Epithelial cell of esophagus (primary cell): Measurements from ENCODE around the gene FTO.

Experiments
- DNase-seq: peaks from one replicate; pipeline ENCODE4 v3.0.0; 2010; ENCODE audit warnings: low read depth
- H3K4me3 ChIP-seq: 2 replicates; pipeline ENCODE4 v1.5.1; 2011; ENCODE audit warnings: mild to moderate bottlenecking, low read length, control low read depth
- TF ChIP-seq, protein P1 (sequence below): IDR thresholded peaks from 2 replicates; pipeline ENCODE4 v1.5.1; 2011; ENCODE audit warnings: low read depth, mild to moderate bottlenecking, low read length, control low read depth, inconsistent platforms; ENCODE audit not compliant: insufficient read depth; ENCODE audit errors: missing control alignments

The FTO gene

DNA sequence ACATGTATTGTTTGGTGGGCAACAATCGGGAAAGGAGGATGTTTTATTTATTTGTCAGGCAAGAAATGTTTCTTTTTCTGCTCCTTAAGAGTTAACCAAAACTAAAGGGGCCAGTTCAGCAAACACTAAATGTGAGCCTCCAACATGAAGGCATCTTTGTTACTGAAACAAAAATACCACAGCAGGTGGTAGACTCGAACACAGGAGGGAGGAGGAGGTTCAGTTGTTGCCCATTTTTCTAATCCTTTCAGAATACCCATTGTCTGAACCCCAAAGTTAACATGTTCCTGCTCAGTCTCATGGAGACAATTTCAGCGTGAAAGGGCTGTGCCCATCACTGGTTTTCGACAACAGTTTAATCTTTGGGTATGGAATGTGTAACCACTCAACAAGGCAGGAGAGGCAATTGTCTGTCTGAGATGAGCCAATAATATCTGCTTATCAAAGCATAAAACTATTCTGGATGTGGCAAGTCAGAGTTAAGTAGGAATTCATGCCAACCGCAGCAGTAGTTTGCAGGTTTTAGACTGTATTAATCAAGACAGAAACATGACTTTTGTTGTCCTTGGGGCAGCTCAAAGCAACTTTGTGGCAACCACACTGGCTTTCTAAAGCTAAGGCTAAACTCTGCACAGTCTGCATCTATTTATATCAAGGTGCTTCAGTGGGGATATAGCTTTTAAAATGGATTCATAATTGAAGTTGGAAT, 211.7 kb downstream of the FTO start:
- TF ChIP-seq, protein P1, sequence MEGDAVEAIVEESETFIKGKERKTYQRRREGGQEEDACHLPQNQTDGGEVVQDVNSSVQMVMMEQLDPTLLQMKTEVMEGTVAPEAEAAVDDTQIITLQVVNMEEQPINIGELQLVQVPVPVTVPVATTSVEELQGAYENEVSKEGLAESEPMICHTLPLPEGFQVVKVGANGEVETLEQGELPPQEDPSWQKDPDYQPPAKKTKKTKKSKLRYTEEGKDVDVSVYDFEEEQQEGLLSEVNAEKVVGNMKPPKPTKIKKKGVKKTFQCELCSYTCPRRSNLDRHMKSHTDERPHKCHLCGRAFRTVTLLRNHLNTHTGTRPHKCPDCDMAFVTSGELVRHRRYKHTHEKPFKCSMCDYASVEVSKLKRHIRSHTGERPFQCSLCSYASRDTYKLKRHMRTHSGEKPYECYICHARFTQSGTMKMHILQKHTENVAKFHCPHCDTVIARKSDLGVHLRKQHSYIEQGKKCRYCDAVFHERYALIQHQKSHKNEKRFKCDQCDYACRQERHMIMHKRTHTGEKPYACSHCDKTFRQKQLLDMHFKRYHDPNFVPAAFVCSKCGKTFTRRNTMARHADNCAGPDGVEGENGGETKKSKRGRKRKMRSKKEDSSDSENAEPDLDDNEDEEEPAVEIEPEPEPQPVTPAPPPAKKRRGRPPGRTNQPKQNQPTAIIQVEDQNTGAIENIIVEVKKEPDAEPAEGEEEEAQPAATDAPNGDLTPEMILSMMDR: no peak
- no peak overlapping the region for H3K4me3 ChIP-seq
- DNase-seq: no peak

DNA sequence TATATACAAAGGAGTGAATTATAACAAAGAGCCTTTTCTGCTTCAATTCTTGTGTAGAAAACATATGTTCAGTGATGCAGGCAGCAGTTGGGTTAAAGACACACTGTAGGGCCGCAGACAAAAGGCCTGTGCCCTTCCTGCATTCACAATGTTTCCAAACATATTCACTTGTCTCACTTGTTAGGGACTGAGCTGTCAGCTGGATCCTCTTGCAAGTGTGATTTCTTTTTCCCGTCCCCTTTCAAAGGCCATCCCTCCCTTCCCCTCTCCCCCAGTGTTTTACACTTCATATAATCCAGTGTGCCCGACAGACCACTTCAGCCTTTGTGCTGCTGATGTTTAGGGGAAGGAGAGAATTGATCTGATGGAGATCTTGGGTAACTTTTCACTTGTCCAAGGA, 217.0 kb downstream of the FTO start:
- TF ChIP-seq, protein P1: no peak
- H3K4me3 ChIP-seq: no peak overlapping the region
- no peak for DNase-seq

DNA sequence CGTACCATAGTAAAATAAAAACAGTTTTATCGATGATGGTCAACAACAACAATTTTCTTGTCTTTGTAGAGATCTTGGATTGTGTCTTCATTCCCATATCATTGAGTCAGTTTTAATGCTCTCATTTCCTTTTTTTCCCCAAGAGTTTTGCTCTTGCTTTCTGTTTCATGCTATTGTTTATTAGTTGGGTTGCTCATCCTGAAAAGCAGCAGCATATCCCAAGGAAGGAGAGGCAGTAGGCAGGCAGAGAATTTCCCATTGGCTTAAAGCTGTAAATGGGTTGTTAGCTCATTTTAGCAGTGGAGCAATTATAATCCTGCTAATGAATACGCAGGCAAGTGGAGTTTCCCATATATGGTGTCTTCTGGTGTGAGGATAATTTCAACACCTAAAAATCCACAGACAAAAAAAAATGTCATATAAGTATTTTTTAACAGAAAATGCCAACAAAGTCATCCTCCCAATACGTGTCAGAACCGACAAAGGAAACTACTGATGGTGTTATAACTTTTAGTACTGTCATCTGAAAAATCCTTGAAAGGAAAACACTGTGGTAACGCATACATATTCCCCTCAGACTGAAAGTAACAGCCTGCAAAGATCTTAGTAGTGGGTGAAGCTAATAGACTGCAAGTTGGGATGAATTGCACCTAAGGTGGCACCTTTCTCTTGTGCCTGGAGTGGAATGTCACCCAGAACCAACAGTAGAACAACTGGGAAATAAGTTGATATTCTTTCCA, 218.3 kb downstream of the FTO start:
- no peak for DNase-seq
- H3K4me3 ChIP-seq: no peak overlapping the region
- TF ChIP-seq, protein P1: no peak

DNA sequence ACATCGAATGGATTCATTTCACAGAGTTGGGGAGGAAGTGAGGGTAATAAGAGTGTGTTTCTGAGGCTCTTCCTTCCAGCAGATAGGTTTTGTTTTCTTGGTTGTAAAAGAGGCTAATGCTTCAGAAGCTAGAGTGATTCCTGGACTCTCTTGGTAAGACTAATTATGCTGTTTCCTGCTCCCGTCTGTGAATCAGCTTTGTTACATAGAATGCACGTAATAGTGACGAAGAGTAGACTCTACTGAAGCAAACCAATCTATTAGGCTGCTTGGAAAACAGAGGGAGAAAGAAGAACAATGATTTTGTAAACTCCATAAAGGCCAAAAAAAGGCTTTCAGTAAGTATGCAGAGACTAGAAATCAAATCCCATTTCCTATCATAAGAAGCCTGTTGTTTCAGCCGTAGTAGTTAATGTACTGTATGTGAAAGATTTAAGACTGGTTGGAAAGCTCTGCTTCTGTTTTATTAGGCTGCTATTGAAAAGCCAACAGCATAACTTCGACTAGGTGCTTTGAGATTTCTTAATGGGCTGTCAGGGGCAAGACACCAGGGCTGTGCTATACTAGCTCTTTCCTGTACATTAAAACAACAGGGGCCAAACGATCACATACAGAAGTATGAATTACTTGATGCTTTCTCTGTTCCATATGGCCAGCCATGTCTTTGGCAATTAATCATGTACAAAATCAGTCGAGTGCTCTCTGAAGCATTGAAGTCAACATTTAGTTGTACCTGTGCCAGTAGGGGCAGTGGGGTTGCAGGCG, 219.0 kb downstream of the FTO start:
- no peak overlapping the region for H3K4me3 ChIP-seq
- TF ChIP-seq, protein P1: no peak
- DNase-seq: no peak

DNA sequence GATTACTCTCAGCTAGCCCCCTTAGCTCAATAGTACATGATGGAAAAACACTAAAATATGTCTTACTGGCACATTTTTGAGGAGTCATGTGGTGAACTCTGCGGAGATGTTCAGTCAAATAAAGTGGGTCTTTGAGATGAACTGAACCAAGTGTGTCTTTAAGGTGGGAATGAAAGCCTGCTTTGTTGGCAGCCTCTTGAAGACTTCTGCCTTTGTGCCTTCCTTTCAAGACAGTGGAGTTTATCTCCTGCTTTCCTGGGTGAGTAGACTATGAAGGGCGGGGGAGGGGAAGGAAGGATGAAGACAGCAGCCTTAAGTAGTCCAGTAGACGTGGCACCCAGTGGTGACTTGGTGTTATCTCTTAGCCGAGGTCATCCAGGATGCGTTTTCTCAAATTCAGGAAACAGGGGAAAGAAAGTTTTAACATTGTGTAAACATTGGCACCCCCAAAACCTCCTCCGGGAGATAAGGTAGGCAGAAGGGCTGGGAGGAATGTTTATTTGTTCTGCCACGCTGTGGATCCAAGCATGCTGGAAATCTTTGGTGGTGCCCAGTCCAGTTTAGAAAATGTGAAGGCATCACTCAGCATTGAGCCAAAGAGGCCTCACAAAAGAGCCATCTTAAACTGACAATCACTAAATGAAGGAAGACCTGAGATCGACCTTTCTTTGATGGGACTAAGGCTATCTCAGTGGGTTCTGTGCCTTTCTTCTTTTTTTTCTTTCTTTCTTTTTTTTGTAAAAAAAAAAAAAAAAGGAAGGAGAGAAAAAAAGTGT, 220.6 kb downstream of the FTO start:
- DNase-seq: no peak
- no peak overlapping the region for H3K4me3 ChIP-seq
- TF ChIP-seq, protein P1: no peak

DNA sequence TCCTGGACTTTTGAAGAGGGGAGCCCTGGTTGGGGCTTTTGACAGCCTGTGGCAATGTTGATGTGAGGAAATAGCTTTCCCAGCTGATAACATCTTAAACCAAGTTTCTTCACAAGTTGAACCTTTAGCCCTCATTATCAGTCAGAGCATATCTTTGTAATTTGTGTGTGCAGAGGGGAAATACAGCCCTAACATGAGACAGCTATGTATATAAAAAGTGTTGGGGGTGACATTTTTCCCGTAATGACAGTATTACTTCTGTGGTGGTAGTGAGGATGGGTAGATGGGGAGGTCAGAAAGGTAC, 221.1 kb downstream of the FTO start:
- TF ChIP-seq, protein P1: no peak
- DNase-seq: no peak
- no peak overlapping the region for H3K4me3 ChIP-seq
